Smooth muscle cell (in vitro differentiated cells): Measurements from ENCODE around the gene GFPT2. TPM values are rescaled to one million over a fixed set of nuclear protein-coding genes. Genes with fewer than 3 reads are reported as not detected.

Experiments used
- DNase-seq: peaks from one replicate; lab custom pipeline; 2025; ENCODE audit not compliant: unreplicated experiment; lab: John Stamatoyannopoulos, UW
- H2AFZ ChIP-seq: fragments of 200-600 bp; sonication (generic); 2 replicates; pipeline ENCODE4 v1.6.0; 2016; ENCODE audit warnings: antibody characterized with exemption, low read depth, mild to moderate bottlenecking
- H3F3A ChIP-seq: fragments of 200-600 bp; sonication (generic); 2 replicates; pipeline ENCODE4 v1.6.0; 2017; ENCODE audit warnings: antibody characterized with exemption, low read depth
- H3K27ac ChIP-seq: fragments of 200-600 bp; sonication (generic); 2 replicates; pipeline ENCODE4 v1.5.1; 2016; ENCODE audit warnings: low read depth, mild to moderate bottlenecking
- H3K27me3 ChIP-seq: fragments of 200-600 bp; sonication (generic); 2 replicates; pipeline ENCODE4 v1.6.1; 2016; ENCODE audit warnings: low read depth, mild to moderate bottlenecking
- H3K36me3 ChIP-seq: fragments of 200-600 bp; sonication (generic); 2 replicates; pipeline ENCODE4 v1.5.1; 2016; ENCODE audit warnings: low read depth
- H3K4me1 ChIP-seq: fragments of 200-600 bp; sonication (generic); 2 replicates; pipeline ENCODE4 v1.5.1; 2016; ENCODE audit warnings: low read depth
- H3K4me2 ChIP-seq: fragments of 200-600 bp; sonication (generic); 2 replicates; pipeline ENCODE4 v1.6.0; 2016; ENCODE audit warnings: mild to moderate bottlenecking
- H3K4me3 ChIP-seq: fragments of 200-600 bp; sonication (generic); 2 replicates; pipeline ENCODE4 v1.5.1; 2016; ENCODE audit warnings: mild to moderate bottlenecking
- H3K79me2 ChIP-seq: fragments of 200-600 bp; sonication (generic); 2 replicates; pipeline ENCODE4 v1.6.0; 2016; ENCODE audit warnings: low read depth, mild to moderate bottlenecking
- H3K9ac ChIP-seq: fragments of 200-600 bp; sonication (generic); 2 replicates; pipeline ENCODE4 v1.6.0; 2016; ENCODE audit warnings: low read depth
- H3K9me3 ChIP-seq: fragments of 200-600 bp; sonication (generic); replicated peaks from 2 replicates; pipeline ENCODE4 v1.5.1; 2016; ENCODE audit warnings: low read depth
- H4K20me1 ChIP-seq: fragments of 200-600 bp; sonication (generic); 2 replicates; pipeline ENCODE4 v1.6.0; 2016; ENCODE audit warnings: low read depth
- CTCF ChIP-seq: fragments of 200-600 bp; sonication (generic); IDR thresholded peaks from 2 replicates; pipeline ENCODE4 v1.5.1; 2017; ENCODE audit warnings: borderline replicate concordance, mild to moderate bottlenecking, antibody characterized with exemption; ENCODE audit not compliant: insufficient read depth, poor library complexity, severe bottlenecking
- WGBS: methylation state at CpG from one replicate; pipeline ENCODE4 v1.1.7; 2016; ENCODE audit warnings: low lambda C conversion rate; 5-methylcytosine and 5-hydroxymethylcytosine counted together
- polyA plus RNA-seq: library from polyadenylated mRNA; unstranded; fragments of >200 nt; fragmentation: Nextera tagmentation; extraction: Ambion mirVana; gene quantifications from 2 replicates; pipeline ENCODE4 v1.2.1, GENCODE V29; 2016
- total RNA-seq: library from RNA; depleted of rRNA; stranded (reverse); fragments of >200 nt; gene quantifications from 2 replicates; pipeline ENCODE4 v1.2.3, GENCODE V29; 2014

GFPT2 gene
- total and polyA plus RNA-seq, 2 experiments from 2014 or later = 137 to 243 TPM

- TF ChIP-seq CTCF = no peak
- Histone ChIP-seq H3K9me3 (no peaks in the 10 kb centered on the region), H3K79me2 (peaks cover 19% of the 10 kb centered on the region), H3K4me3 (no peak overlapping the region), H3K4me1 (peaks cover 19% of the 10 kb centered on the region), H4K20me1 (no peaks in the 10 kb centered on the region), H3K36me3 (peaks cover 3% of the 10 kb centered on the region), H3K9ac (no peak overlapping the region), H3K4me2 (no peak overlapping the region), H3K27me3 (no peaks in the 10 kb centered on the region), H3K27ac (peak overlapping the region; percentile 89), H2AFZ (no peak overlapping the region), H3F3A (peaks cover 34% of the 10 kb centered on the region)
- no peak for DNase-seq
- WGBS = 78% methylated on average over 7 of the region's 7 CpGs
Observed at GRCh38 chr5:180329138-180329435, 24.0 kb downstream of the GFPT2 start.

- 78% methylated on average over 31 of the region's 31 CpGs for WGBS
- peak overlapping the region; percentile 89 for H3K27ac ChIP-seq
- no peaks in the 10 kb centered on the region for H3K27me3 ChIP-seq
- TF ChIP-seq CTCF = peak; percentile 75
- H3K4me3 ChIP-seq = no peak overlapping the region
- H3F3A ChIP-seq = peaks cover 30% of the 10 kb centered on the region
- no peak overlapping the region for H3K4me2 ChIP-seq
- H3K79me2 ChIP-seq = peaks cover 19% of the 10 kb centered on the region
- no peak for DNase-seq
- H3K36me3 ChIP-seq = peaks cover 5% of the 10 kb centered on the region
- no peak overlapping the region for H2AFZ ChIP-seq
- no peaks in the 10 kb centered on the region for H4K20me1 ChIP-seq
- peaks cover 19% of the 10 kb centered on the region for H3K4me1 ChIP-seq
- H3K9me3 ChIP-seq = no peaks in the 10 kb centered on the region
- H3K9ac ChIP-seq = no peak overlapping the region
Observed at GRCh38 chr5:180328296-180329137, 24.6 kb downstream of the GFPT2 start.

- TF ChIP-seq CTCF = no peak
- Histone ChIP-seq H3K27me3 (no peaks in the 10 kb centered on the region), H3K4me2 (no peak overlapping the region), H3K9ac (no peak overlapping the region), H3K9me3 (no peaks in the 10 kb centered on the region), H3F3A (peaks cover 15% of the 10 kb centered on the region), H3K36me3 (peaks cover 11% of the 10 kb centered on the region), H3K4me1 (peaks cover 9% of the 10 kb centered on the region), H3K4me3 (no peak overlapping the region), H3K27ac (peak overlapping the region; percentile 89), H3K79me2 (peaks cover 19% of the 10 kb centered on the region), H4K20me1 (no peaks in the 10 kb centered on the region), H2AFZ (no peak overlapping the region)
- 92% methylated on average over 10 of the region's 10 CpGs for WGBS
- DNase-seq = no peak
Observed at GRCh38 chr5:180326989-180327565, 26.1 kb downstream of the GFPT2 start.
